Measurements from ENCODE around the gene NOXO1.

The NOXO1 gene

DNA sequence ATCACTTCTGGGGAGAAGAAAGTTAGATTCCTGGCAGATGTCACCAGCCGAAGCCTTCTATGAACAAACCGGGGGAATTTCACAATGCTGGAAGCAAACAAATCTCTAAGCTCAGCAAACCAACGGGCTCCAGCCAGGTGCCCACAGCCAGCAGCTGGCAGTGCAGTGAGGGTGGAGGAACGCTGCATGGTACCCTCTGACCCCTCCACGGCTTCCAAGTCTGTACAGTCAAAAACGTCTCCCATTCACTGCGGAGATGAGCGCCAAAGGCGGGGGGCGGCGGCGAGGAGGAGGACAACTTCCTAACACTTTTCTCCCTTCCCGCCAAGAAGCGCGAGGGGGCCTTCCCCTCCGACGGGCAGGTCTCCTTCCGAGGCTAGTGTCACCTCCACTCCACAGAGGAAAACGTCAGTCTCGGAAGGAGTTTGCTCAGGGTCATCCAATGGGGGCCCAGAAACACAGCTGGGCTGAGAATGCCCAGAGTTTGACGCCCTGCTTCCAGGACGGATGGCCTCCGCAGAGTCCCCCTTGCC lies 27.4 kb upstream of the NOXO1 start:
- Mint-ChIP-seq H3K27me3 (ENCODE audit: low read depth) (peaks cover 4% of the 10 kb centered on the region), H3K4me3 (peak overlapping the region; percentile 84 to 90 (median 86)), H3K36me3 (ENCODE audit: low read depth) (no peaks in the 10 kb centered on the region), H3K27ac (peak overlapping the region; percentile 62 to 82 (median 76)), H3K4me1 (peaks cover 39% of the 10 kb centered on the region), H3K9me3 (no peaks in the 10 kb centered on the region)
- TF ChIP-seq, protein P1, sequence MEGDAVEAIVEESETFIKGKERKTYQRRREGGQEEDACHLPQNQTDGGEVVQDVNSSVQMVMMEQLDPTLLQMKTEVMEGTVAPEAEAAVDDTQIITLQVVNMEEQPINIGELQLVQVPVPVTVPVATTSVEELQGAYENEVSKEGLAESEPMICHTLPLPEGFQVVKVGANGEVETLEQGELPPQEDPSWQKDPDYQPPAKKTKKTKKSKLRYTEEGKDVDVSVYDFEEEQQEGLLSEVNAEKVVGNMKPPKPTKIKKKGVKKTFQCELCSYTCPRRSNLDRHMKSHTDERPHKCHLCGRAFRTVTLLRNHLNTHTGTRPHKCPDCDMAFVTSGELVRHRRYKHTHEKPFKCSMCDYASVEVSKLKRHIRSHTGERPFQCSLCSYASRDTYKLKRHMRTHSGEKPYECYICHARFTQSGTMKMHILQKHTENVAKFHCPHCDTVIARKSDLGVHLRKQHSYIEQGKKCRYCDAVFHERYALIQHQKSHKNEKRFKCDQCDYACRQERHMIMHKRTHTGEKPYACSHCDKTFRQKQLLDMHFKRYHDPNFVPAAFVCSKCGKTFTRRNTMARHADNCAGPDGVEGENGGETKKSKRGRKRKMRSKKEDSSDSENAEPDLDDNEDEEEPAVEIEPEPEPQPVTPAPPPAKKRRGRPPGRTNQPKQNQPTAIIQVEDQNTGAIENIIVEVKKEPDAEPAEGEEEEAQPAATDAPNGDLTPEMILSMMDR (IDR thresholded peaks at IDR 0.05; ENCODE audit: unreplicated experiment in 3 of 3), result no peak

DNA sequence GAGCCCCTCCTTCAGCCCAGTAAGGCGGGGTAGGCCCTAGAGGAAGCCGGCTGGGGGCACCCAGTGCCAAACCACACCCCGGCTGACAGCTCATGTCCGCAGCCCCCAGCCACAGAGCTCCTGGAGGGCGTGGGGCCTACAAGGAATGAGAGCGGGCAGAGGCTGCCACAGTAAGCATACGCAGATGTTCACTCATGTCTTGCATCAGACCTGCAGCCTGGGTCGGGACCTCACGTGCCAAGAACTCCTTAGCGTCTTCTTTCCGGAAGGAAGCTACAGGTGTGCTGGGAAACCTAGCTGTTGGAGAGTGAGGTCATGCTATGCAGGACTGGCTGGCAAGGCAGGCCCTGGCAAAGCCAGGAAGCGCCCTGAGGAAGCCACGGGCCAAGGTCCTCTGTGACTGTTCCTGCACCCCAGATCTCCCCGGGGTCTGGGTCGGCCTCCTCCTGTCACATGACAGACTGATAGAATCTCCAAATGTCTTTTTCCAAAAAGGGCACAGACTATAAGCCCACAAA lies 26.8 kb upstream of the NOXO1 start:
- TF ChIP-seq, protein P1 (IDR thresholded peaks at IDR 0.05; ENCODE audit: unreplicated experiment in 3 of 3), result no peak
- H3K27me3 Mint-ChIP-seq (ENCODE audit: low read depth), result peaks cover 4% of the 10 kb centered on the region
- H3K9me3 Mint-ChIP-seq, result no peaks in the 10 kb centered on the region
- no peaks in the 10 kb centered on the region for H3K36me3 Mint-ChIP-seq (ENCODE audit: low read depth)
- H3K27ac Mint-ChIP-seq, result peak overlapping the region; percentile 62 to 82 (median 76)
- peaks cover 39% of the 10 kb centered on the region for H3K4me1 Mint-ChIP-seq
- H3K4me3 Mint-ChIP-seq, result peak overlapping the region; percentile 84 to 90 (median 86)

DNA sequence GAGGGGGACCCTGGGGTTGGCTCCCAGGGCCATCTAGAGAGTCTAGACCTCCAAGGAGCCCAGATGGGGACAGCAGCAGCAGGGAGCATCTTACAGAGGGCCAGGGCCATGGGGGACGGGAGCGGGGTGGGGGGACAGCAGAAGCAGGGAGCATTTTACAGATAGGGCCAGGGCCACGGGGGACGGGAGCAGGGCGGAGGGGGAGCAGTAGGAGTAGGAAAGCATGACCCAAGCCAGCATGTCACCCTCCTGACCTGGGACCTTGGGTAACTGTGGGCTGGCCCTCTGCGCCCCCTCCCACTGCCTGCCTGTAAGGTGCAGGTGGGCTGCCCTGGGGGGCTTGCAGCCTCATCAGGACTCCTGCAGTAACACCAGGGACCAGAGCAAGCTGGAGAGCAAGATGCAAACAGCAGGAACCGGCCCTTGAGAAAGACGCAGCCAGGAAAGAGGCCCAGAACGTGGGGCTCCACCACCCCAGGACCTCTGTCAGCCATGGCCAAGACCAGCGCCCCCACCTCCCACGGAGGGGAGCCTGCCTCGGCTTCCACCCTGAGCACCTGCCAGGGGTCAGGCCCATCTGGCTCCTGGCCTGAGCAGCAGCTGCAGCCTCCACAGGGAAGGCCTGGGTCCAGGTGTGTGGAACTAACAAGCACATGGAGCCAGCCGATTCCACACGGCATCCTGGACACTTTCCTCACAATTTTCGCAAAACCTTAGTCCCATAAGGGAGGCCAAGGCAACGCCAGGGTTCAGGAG lies 26.0 kb upstream of the NOXO1 start:
- Mint-ChIP-seq H3K27me3 (ENCODE audit: low read depth) (peaks cover 4% of the 10 kb centered on the region), H3K4me1 (peaks cover 39% of the 10 kb centered on the region), H3K4me3 (peak overlapping the region; percentile 84 to 90 (median 86)), H3K36me3 (ENCODE audit: low read depth) (peaks cover 3% of the 10 kb centered on the region), H3K9me3 (no peaks in the 10 kb centered on the region), H3K27ac (peak overlapping the region; percentile 38 to 53 (median 41))
- TF ChIP-seq, protein P1 (IDR thresholded peaks at IDR 0.05; ENCODE audit: unreplicated experiment in 3 of 3), result no peak

DNA sequence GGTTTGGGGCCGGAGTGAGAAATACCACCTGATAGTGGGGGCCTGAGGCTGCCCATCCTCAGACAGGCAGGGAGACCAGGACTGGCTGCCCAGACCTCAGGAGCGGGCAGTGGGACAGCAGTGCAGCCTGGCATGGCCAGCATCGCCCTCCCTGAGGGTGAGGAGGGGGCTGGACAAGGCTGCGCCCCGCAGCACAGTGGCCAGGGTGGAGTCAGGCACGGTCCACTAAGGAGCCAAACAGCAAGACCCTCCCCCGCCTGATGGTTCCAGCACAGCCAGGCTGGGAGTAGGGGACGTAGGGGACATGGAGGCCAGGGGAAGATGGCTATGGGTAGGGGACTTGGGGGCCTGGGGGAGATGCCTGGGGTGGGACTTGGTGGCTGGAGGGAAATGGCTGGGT lies 25.0 kb upstream of the NOXO1 start:
- no peaks in the 10 kb centered on the region for H3K9me3 Mint-ChIP-seq
- peak overlapping the region in 1 of 3 experiments; percentile 37 for H3K27ac Mint-ChIP-seq
- H3K4me3 Mint-ChIP-seq, result peak overlapping the region; percentile 64 to 80 (median 76)
- TF ChIP-seq, protein P1 (IDR thresholded peaks at IDR 0.05; ENCODE audit: unreplicated experiment in 3 of 3), result no peak
- peaks cover 39% of the 10 kb centered on the region for H3K4me1 Mint-ChIP-seq
- H3K27me3 Mint-ChIP-seq (ENCODE audit: low read depth), result peaks cover 4% of the 10 kb centered on the region
- H3K36me3 Mint-ChIP-seq (ENCODE audit: low read depth), result peaks cover 5% of the 10 kb centered on the region

DNA sequence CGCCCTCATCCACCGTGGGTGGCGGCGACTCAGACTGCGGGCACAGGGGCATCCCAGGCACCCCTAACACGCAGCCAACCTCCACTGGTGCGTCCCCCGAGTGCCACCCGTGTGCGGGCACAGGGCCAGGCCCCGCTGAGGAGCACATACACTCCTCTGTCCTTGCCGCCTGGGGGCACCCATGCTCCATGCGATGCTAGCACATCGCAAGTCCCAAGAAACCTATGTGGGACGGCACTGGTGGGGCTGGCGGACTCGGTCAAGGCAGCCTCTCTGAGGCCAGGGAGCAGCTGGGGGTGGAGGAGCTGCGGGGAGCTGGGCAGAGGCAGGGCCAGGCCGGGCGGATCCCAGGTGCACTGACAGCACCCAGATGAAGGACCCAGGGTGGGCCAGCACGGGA lies 24.4 kb upstream of the NOXO1 start:
- TF ChIP-seq, protein P1 (IDR thresholded peaks at IDR 0.05; ENCODE audit: unreplicated experiment in 3 of 3), result no peak
- H3K4me1 Mint-ChIP-seq, result peaks cover 39% of the 10 kb centered on the region

More for the DNA sequence above, 24.4 kb upstream of the NOXO1 start:
- peaks cover 4% of the 10 kb centered on the region for H3K27me3 Mint-ChIP-seq (ENCODE audit: low read depth)
- peak overlapping the region in 2 of 3 experiments; percentile 27 to 33 for H3K27ac Mint-ChIP-seq
- H3K36me3 Mint-ChIP-seq (ENCODE audit: low read depth), result peaks cover 8% of the 10 kb centered on the region
- H3K4me3 Mint-ChIP-seq, result peak overlapping the region in 2 of 3 experiments; percentile 64 to 80
- H3K9me3 Mint-ChIP-seq, result no peaks in the 10 kb centered on the region

Data from nephron (organoid).